GM19351 (cell line): ENCODE measurements around the gene RNU1-2.
"Not testable (repeated sequence)": the region's sequence is repeated elsewhere in the genome, so short reads cannot be mapped to it uniquely, and the experiment has no call there.

ENCODE experiments used
- ATAC-seq: cut with Tn5 transposase; IDR thresholded peaks from one replicate; pipeline ENCODE4 v1.9.1; 2021; ENCODE audit warnings: mild to moderate bottlenecking, moderate library complexity; ENCODE audit not compliant: unreplicated experiment

The RNU1-2 gene

DNA sequence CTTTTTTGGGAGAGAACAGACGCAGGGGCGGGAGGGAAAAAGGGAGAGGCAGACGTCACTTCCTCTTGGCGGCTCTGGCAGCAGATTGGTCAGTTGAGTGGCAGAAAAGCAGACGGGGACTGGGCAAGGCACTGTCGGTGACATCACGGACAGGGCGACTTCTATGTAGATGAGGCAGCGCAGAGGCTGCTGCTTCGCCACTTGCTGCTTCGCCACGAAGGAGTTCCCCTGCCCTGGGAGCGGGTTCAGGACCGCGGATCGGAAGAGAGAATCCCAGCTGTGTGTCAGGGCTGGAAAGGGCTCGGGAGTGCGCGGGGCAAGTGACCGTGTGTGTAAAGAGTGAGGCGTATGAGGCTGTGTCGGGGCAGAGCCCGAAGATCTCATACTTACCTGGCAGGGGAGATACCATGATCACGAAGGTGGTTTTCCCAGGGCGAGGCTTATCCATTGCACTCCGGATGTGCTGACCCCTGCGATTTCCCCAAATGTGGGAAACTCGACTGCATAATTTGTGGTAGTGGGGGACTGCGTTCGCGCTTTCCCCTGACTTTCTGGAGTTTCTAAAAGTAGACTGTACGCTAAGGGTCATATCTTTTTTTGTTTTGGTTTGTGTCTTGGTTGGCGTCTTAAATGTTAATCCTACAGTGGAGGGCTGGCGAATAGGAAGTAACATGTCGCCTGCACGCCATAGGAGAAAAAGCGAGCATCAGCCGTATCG is at the start of gene RNU1-2:
RNU1-2 (plus strand) TSS at position 383 of the 718 bp plus-strand sequence.
- ATAC-seq, result peak; percentile 98

DNA sequence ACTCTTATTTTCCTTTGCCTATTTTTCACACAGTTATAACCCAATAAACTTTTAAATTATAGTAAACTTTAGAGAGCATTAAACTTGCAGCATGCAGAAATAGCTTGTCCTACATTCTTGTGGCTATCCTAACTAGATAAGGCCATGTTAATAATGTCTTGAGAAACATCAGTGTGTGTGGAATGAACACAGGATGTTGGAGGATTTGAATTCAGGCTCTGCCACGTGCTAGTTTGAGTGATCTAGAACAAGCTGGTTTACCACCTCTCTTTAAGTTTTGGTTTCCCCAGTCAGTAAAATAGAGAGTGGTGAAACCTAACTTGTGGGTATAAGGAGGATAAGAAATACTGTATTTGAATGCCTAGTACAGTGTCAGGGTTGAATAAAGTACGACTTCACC is 39.6 kb upstream of the RNU1-2 start:
- not testable (repeated sequence) for ATAC-seq

DNA sequence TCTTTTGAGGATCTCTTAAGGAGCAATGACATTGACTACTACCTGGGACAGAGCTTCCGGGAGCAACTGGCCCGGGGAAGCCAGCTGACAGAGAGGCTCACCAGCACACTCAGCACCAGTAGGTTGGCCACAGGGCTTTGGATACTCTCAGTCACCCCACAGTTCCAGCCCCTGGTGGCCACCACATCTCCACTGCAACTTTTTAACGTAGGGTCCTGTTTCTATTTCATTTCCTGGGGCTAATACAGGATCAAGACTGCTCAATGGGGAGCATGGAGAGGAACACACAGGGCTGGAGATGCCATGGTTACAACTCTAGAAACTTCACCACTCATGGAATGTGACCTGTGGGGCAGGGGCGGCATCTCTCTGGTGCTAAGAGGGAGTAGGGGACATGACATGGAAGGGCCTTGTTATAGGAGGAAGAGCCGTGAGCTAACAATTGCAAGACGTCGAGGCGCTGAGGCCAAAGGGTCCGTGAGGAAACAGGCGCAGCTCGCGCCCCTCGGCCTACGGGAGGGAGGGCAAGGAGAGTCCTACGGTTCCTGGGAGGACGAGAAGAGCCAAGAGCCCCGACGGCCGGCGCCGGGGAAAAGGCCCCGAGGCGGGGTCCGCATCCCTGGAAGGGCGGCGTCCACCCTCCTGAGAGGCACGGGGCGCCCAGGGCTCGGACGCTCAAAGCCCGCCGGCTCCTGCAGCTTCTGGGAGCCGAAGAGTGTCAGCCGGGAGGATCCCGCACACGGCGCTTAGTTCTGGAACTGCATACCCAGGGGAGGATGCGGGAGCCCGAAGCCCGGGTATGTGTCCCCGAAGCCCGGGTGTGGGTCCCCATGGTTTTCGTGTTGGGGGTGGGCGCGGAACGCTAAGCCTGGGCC is 36.4 kb upstream of the RNU1-2 start:
- ATAC-seq, result not testable (repeated sequence)

DNA sequence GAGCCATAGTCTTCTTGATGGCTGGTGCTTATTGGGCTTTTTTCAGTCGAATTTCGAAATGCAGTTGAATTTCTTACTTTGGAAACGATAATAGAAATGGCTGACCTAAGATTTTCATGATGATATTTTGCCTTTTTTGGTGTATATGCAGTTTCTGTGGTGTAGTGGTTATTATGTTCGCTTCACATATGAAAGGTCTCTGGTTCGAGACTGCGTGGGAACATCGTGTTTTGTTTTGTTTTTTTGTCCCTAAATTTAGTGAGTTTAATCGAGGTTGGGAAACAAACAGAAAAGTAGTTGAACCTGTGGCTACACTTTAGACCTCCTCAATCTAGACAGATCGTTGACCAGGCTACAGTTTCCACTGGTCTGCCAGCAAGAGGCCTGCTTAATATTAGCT is 35.7 kb upstream of the RNU1-2 start:
- not testable (repeated sequence) for ATAC-seq

DNA sequence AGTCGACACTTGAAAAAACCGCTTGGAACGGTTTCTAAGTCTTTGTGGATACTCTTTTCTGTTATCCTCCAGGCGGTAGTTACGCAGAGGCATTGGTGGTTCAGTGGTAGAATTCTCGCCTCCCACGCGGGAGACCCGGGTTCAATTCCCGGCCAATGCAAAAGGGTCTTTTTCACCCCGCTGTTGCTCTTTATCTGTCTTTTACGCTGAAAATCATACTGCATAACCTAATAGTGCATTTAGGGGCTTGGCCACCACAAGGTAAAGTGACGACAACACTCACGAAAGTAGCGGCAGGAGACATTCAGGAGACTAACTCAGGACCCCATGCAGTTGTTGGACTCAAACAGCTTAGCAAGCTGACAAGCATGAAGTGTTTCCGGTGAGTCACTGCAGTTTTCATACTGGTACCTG is 33.9 kb upstream of the RNU1-2 start:
- ATAC-seq, result not testable (repeated sequence)

DNA sequence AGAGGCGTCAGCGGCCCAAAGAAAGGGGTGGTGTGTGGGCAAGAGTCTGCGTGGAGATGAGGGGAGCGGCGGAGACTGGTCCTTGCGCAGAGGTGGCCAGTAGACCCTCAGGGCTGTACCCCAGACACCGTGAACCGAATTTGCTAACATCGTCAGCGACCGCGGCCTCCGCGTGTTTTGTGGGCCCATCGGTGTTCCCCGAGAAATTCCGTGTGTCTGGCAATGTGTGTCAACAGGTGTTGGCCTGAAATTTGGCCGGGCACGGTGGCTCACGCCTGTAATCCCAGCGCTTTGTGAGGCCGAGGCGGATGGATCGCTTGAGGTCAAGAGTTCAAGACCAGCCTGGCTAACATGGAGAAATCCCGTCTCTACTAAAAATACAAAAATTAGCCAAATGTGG is 33.4 kb upstream of the RNU1-2 start:
- ATAC-seq, result not testable (repeated sequence)

DNA sequence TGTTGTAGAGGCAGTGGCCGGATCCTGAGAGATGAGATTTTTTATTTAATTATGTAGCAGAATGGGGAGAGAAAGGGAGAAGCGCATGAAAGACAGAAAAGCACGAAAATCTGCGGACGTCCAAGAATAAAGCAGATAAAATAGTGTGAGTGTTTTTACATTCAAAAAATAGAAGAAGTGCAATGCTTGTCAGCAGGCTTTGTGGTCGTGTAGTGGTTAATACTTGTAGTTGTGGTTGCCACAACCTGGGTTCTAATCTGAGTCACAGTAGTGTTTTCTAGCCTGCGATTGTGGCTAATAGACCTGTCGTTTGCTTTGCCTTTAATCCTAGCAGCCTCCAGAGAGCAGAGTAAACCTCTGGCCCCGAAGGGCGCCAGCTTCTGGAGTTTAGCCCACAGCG is 32.8 kb upstream of the RNU1-2 start:
- peak; percentile 91 for ATAC-seq

DNA sequence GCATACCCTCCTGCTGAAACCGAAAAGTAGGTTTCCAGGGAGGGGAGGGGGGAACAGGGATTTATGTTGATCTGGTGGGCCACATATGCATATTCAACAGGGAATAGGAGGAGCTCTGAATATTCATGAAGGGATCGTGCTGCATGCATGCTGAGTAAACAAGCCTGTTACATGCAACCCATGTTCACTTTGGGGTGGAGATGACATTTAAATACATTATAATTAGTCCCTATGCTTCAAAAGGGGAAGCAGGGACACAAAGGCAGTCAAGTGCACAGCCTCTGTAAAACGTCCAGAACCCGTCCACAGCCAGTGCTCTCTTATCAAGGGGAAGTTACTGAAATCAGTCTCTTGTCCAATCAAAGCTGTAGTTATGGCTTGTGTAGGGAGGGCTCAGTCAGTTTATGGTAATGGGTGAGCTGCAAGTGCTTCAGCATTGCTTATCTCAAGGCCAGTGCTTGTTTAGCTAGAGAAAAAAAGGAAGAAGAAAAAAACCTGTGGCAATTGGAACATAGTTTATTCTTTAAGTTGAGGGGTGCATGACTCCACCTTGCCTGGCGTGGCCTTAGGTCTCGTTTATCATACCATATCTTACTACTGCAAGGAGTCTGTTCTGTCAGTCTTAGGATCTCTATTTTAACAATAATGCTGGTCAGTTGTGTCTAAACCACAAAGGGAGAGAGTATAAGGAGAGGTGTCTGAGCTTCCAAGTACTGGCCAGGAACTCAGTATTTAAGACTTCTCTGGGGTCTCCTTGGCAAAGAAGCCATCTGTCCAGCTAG is 28.7 kb upstream of the RNU1-2 start:
- ATAC-seq, result not testable (repeated sequence)

DNA sequence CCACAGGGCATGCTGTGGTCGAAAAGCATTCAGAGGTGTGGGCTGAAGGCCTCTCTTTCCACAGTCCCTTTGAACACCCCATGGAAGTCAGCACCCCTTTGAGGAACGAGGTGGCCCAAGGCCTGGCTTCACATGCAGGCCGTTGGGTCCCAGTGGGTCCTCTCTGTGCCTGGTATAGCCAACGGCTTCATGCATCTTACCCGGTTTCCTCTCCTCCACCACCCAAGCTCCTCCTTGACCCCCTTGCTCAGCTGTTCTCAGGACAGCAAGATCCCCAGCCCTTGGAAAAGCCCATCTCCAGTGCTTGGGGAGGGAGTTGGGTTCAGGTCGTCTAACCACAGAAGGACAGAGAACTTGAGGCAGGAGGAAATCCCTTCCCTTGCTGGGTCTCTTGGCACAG is 27.0 kb upstream of the RNU1-2 start:
- ATAC-seq, result not testable (repeated sequence)

DNA sequence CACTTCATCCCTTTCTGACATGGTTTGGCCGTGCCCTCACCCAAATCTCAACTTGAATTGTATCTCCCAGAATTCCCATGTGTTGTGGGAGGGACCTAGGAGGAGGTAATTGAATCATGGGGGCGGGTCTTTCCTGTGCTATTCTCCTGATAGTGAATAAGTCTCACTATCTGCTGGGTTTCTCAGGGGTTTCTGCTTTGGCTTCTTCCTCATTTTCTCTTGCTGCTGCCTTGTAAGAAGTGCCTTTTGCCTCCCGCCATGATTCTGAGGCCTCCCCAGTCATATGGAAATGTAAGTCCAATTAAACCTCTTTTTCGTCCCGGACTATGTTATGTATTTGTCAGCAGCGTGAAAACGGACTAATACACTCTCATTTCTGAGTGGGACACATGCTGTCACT is 25.8 kb upstream of the RNU1-2 start:
- not testable (repeated sequence) for ATAC-seq

DNA sequence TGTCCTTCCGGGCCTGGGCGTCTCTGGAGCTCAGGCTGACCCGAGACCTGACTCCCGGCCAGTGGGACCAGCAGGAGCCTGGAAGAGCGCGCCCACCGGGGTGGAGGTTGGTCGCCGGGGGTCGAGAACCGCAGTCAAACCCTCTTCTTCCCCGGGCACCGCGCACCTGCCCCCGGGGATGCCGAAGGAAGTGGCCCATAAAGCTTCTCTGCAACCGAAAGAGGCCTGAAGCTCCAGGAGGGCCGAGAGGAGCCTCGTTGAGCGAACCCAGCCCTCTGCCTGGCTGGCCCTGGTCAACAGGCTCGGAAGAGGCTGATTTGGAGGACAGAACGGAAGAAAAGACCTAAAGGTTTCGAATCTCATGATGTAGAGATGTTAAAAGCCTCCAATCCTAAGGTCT is 24.6 kb upstream of the RNU1-2 start:
- not testable (repeated sequence) for ATAC-seq

DNA sequence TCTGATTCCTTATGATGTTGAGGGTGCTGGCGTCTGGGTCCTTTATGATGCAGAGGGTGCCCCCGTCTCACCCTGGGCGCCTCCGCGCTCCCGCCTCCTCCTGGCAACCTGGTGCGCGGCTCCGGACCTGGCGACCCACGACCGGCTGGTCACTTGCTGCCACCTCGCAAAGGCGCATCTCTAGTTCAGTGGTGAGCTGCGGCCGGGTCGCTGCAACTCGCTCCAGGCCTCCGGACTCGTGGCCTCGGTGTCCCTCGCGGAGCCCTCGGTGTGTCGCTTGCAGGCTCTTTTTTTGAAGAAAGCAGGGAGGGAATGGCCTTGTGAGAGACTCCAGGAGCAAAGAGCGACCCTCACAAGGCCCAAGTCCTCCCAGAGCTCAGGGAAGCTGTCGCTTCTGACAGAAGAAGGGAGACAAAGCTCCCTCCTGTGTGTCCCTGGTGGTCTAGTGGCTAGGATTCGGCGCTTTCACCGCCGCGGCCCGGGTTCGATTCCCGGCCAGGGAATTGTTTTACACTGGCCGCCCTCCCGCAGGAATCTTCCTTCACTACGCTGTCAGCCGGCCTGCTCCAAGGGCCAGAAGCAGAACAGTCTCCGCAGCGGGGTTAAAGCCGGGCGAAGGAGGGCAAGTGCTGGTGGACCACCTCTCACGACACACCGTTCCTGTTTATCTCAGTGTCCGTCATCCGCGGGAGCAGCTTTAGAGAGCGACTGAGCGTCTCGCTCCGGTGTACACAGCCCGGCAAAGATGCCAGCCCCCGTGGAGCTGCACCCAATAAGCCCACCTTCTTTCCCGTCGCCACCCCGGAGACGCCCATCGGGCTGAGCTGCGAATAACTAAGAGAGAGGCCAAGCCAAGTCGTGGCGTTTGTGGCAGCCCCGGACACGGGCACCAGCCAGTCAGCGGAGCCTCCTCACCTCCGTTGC is 23.4 kb upstream of the RNU1-2 start:
- not testable (repeated sequence) for ATAC-seq

DNA sequence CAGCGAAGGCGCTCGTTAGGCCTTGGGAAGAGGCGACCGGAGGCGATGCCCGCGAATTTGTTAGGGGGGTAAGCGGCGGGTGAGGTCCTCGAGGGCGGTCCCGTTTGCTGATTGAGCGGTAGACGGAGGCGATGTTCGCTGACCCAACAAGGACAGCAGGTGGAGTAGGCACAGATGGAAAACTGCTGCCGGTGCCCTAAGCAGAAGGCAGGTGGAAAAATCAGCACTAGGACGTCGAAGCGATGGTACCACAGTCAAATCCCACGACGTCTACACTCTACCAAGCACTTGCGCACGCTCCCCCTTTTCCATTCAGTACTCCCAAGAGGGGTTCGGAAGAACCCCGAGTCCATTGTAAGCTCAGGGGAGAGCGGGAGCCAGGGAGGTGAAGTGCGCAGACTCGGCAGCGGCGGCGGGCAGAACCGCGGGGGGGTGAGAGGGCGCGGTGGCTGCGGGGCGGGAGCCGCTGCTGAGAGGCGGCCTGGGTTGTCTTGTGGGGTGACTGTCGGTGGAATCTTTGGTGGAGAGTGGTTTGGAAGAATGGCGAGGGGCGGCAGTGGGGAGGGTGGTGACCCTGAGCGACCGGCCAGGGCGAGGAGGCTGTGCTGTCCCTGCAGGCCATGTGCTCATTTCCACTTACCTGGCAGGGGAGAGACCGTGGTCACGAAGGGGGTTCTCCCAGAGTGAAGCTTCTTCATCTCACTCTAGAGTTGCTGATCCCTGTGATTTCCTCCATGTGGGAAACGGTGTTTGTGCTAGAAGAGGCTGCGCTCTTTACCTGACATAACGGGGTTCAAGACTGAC is 22.5 kb upstream of the RNU1-2 start:
- not testable (repeated sequence) for ATAC-seq

DNA sequence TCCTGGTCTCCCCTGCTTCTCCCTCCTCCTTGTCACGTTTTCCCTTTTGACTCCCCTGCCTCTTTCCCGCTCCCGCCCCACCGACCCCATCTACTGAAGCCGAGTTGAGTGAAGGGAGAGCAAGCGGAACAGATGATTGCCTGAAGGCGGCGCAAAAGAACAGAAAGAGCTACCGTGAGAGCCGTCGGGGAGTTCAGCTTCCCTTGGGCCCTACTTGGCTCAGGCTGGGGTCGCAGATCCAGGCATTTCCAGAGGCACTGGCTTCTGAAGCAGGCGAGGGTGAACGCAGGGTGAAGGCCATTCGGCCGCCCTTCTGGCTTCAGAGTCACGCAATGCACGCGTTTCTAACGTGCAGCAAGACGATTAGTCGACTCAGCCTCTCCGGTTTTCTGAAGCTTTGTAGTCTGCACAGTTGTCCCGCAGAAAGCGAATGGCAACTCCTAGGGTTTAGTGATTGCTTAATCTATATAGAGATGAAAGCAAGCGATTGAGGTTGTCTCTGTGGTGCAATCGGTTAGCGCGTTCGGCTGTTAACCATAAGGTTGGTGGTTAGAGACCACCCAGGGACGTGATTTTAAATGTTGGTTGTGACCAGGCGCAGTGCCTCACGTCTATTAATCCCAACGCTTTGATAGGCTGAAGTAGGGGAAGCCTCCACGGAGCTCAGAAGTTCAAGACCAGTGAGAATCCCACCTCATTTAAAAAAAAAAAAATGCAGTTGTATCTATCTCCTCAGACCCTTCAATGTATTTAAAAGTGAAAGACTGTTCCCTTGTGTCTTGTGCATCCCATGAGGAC is 20.6 kb upstream of the RNU1-2 start:
- not testable (repeated sequence) for ATAC-seq

DNA sequence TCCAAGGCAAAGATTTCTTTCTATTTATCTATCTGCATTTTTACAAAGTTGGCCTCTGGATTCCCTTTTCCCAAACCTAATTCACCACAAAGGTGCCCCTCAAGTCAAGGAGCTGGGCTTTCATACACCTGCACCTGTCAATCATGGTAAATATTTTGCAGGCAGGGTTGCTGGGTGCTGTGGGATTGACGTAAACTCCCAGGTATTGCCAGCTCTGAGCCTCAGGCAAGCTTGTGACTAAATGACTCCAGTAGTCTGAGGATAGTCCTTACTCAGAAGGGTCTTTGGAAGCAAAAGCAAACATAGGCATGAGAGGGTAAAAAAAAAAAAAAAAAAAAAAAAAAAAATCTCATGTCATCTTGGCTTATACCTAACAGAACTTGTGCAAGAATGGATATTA is 14.0 kb upstream of the RNU1-2 start:
- ATAC-seq, result not testable (repeated sequence)

DNA sequence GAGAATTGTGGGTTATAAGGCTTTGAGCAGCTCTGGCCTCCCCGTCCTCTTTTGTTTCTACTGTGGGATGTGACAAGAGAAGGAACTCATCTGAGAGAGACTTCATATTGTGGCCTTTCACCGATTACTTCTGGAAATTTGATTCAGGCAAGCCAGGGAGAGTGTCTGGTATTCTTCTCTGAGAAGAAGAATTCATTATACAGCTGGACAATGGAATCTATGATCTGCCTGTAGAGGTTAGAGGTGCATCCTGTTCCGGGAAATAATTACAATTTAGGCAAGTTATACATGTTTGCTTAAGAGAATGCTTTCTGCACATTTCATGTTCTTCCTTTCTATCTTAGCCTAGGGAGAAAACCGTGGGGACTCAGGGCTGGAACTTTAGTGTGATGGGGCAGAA is 12.8 kb upstream of the RNU1-2 start:
- ATAC-seq, result no peak

DNA sequence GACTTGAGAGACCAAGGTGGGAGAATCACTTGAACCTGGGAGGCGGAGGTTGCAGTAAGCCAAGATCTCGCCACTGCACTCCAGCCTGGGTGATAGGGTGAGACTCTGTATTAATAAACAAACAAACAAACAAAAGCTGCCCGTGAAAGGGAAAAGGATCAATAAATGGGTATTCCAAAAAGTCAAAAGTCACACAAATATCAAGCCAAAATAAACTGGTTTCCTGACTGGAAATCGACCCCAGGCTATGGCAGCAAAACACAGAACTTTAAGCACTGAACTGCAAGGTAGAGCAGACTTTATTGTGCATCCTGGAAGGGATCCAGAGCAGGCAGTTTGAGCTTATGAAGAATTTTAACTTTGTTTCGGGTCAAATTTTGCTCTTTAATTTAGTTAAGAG is 11.3 kb upstream of the RNU1-2 start:
- not testable (repeated sequence) for ATAC-seq

DNA sequence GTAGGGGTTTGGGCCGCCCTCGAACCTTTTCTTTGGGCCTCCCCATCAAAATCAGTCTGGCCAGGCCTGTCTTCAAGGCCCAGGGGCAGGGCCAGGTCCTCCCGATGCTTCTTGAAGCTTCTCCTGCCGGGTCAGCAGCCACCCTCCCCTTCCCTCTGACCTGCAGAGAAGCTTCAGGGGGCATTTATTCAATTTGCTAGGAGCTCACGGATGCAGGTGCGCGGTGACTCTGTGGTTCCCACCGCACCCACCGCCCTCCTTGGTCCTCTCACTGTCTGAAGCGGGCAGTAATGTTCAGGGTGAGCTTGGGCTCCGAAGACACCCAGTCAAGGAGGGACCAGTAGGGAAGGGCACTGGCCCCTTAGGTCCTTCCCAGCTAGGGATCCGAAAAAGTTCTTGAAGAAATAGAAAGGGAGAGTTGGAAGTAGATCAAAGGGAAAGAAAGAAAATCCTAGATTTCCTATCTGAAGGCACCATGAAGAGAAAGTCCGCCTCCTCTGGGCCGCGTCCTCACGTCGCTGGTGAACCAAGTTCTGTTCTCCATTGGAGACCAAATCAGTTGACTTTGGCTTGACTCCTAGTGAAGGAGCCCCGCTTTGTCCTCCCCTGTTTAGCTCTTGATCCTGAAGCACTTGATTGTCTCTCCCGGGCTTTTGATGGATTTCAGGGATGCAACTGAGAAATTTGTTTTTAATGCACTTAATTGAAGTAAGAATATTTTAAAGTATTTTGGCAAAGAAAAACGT is 8.7 kb upstream of the RNU1-2 start:
- ATAC-seq, result no peak
